ENCODE measurements around the gene MRPL57.
A peak's percentile ranks its signal among the peaks of the same experiment; 100 is the strongest.
"Not testable (repeated sequence)": the region's sequence is repeated elsewhere in the genome, so short reads cannot be mapped to it uniquely, and the experiment has no call there.

Gene MRPL57

DNA sequence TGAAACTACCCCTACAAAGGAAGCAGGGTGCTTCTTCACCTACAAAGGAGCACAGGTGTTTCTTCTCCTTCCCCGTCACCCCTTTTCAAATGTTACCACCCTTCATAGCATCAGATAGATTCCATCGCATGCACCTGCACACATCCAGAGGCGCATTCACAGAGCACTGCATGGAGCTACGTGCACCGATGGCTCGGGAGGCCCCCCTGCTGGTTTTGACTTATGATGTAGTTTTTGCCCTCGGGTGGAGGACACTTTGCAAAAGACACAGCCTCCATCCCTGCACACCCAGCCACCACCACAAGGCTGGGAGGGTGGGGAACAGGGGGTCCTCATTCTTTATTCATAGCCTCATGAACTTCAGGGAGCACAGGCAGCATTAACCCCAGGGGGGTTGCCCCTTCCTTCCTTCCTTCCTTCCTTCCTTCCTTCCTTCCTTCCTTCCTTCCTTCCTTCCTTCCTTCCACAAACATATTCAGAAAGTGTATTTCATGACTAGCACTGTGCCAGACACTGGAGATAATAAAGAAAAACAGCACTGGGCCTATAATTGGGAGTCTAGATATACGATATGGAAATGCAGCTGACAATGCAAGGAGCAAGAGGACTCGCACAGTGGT is 21.3 kb downstream of the MRPL57 start:
- DNase-seq, result not testable (repeated sequence)

DNA sequence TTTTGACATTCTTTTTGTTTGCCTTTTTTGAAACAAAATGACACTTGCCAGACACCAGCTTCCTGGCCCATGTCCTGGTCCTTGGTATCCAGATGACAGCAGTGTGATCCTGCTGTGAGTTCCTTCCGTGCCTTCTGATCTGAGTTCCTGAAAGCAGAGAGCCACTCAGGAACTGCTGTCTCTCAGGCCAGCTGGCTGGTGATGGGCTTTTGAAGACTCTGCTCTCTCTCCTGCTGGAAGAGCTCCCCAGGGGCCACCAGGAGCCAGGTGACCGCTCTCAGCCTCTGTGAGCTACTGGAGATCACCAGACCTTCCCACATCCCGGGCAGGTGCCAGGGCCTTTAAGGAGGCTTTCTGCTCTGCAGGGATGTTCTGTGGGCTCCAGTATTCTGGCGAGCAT is 21.9 kb downstream of the MRPL57 start:
- not testable (repeated sequence) for DNase-seq

DNA sequence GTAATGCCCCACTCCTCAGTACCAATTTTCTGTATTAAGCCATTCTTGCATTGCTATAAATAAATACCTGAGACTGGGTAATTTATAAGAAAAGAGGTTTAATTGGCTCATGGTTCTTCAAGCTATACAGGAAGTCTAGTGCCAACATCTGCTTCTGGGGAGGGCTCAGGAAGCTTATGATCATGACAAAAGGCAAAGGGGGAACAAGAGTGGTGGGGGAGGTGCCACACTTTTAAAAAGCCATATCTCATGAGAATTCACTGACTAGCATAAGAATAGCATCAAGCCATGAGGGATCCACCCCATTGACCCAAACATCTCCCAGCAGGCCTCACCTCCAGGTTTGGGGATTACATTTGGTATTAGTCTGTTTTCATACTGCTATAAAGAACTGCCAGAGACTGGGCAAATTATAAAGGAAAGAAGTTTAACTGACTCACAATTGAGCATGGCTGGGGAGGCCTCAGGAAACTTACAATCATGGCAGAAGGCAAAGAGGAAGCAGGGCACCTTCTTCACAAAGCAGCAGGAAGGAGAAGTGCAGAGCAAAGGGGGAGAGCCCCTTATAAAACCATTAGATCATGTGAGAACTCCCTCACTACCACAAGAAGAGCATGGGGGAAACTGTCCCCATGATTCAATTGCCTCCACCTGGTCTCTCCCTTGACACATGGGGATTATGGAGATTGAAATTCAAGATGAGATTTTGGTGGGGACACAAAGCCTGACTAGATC is 25.2 kb downstream of the MRPL57 start:
- not testable (repeated sequence) for DNase-seq

GRCh38 chr13:21202767-21203531 is 26.5 kb downstream of the MRPL57 start:
- DNase-seq, result no peak

DNA sequence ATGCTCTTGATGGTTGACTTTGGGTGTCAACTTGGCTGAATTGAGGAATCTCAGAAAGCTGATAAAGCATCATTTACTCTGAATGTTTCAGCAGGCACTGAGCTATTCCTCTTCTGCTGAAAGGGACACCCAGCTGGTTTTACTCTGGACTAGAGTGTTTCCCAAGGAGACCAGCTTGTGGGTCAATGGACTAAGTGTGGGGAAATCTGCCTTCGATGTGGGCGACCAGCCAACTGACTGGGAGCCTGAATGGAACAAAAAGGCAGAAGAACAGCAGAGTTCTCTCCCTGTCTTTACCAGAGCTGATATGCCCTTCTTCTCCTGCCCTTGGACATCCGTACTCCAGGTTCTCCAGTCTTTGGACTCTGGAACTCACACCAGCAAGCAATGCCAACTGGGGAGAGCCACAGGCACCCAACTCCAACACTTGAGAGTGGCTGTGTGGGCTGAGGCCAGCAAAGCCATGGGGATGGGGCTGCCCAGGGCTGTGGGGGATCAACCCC is 32.2 kb downstream of the MRPL57 start:
- DNase-seq, result no peak

GRCh38 chr13:21212138-21212775 is 35.8 kb downstream of the MRPL57 start:
- no peak for DNase-seq

GRCh38 chr13:21215419-21215818 is 39.0 kb downstream of the MRPL57 start:
- not testable (repeated sequence) for DNase-seq

DNA sequence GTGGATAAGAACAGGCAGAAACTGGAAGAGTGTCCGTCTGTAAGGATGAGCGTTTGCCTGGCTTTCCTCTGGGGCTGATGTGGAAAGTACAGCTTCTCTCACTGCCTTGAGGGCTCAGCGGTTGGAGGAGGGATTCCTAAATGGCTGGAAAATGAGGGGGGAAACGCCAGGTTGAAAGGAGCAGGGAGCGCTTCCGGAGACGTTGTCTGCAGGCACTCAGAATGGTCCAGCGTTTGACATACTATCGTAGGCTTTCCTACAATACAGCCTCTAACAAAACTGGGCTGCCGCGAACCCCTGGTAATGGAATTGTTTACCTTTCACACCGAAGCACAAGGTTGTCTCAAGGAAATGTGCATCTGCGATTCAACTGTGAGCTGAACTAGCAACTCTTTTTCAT is 39.9 kb downstream of the MRPL57 start:
- no peak for DNase-seq

DNA sequence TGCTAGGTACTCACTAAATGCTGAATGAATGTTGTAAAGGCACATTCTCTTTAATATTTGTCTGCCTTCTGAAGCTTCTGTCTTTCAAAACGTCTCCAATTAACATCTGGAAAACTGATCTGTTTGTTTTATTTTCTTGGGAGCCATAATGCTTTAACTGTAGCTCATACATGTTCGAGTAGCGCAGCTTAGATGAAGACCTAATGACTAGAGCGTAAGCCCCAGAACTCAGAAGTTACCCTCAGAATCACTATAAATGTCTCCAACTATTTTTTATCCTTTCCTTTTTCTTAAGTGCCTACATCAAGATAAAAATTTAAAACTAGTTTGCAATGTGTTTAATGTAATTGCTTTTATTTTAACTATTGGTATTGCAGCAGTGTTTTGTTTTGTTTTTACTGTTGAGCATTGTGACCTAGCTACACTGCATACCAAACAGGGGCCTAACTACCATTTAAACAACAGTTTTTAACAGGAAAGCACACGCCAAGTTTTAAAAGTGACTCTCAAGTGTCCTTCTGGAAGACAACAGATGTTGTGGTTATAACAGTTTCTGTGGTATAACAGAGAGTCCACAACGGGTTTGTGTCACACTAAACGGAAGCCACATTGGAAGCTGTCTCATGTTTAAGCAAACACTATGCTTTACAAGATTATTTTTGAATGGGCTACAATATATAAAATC is 42.0 kb downstream of the MRPL57 start:
- peak; percentile 7 for DNase-seq

GRCh38 chr13:21219036-21219381 is 42.6 kb downstream of the MRPL57 start:
- DNase-seq, result no peak

- DNase-seq, result not testable (repeated sequence)
Observed at GRCh38 chr13:21219716-21220115, 43.3 kb downstream of the MRPL57 start.

DNA sequence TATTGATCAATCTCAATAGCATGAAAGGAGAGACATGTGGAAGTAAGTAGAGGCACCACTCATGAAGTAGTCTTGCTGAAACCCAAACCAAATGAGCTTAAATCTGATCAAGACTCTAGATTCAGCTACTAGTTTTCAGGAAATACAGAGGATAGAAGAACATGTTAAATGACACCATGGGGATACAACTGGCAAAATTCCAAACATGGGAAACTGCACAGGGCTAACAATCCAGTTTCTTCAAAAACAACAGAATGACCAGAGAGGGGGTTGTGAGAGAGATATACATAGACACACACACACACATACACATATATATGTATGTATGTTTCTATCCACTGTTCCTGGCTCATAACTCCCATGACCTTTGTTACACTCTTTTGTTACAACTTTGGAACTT is 44.8 kb downstream of the MRPL57 start:
- DNase-seq, result no peak

DNA sequence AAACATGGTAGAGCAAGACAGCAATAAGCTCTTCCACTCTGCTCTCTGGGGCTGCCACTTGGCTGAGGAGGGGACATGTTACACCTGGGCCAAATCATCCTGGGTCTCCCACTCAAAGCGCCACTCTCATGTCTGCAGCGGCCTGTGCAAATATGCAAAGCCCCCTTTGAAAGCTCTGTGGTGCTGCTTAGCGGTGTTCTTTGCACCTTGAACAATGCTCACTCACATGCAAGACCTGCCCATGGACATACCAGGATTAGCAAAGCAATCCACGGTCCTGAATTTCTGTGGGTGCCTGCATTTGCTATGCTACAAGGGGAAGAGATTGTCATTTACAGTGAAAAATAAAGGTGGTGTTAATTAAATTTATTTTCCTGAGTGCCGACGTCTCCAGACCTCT is 48.6 kb downstream of the MRPL57 start:
- DNase-seq, result no peak

GRCh38 chr13:21225841-21226581 is 49.6 kb downstream of the MRPL57 start:
- no peak for DNase-seq

GRCh38 chr13:21227917-21228316 is 51.5 kb downstream of the MRPL57 start:
- no peak for DNase-seq

All from CD4-positive, alpha-beta T cell treated with Interleukin-12 subunit alpha and Interleukin-12 subunit beta, for 1 hour (primary cell).